GM21737 (cell line): ENCODE results near the gene CACTIN.
"Not testable (repeated sequence)": the region's sequence is repeated elsewhere in the genome, so short reads cannot be mapped to it uniquely, and the experiment has no call there.

Source experiments
- ATAC-seq: cut with Tn5 transposase; IDR thresholded peaks from one replicate; pipeline ENCODE4 v1.9.1; 2021; ENCODE audit warnings: mild to moderate bottlenecking, moderate library complexity; ENCODE audit not compliant: unreplicated experiment

The CACTIN gene

GRCh38 chr19:3632739-3633558, 6.4 kb upstream of the CACTIN start:
- no peak for ATAC-seq

- no peak for ATAC-seq
Observed at GRCh38 chr19:3632098-3632497, 5.5 kb upstream of the CACTIN start.

- ATAC-seq, result no peak
Observed at GRCh38 chr19:3631053-3631861, 4.7 kb upstream of the CACTIN start.

- ATAC-seq, result not testable (repeated sequence)
Observed at GRCh38 chr19:3628766-3629165, 2.2 kb upstream of the CACTIN start.

GRCh38 chr19:3627351-3627723, 747 bp upstream of the CACTIN start:
- no peak for ATAC-seq

GRCh38 chr19:3625996-3626472, 556 bp downstream of the CACTIN start:
- ATAC-seq, result peak; percentile 3

GRCh38 chr19:3623716-3624115, 2.9 kb downstream of the CACTIN start:
- ATAC-seq, result no peak

- no peak for ATAC-seq
Observed at GRCh38 chr19:3622224-3622623, 4.4 kb downstream of the CACTIN start.

GRCh38 chr19:3621689-3622088, 4.9 kb downstream of the CACTIN start:
- ATAC-seq, result no peak

GRCh38 chr19:3620817-3621547, 5.6 kb downstream of the CACTIN start:
- no peak for ATAC-seq

GRCh38 chr19:3620145-3620816, 6.3 kb downstream of the CACTIN start:
- no peak for ATAC-seq

- no peak for ATAC-seq
Observed at GRCh38 chr19:3619631-3620012, 7.0 kb downstream of the CACTIN start.

- ATAC-seq, result no peak
Observed at GRCh38 chr19:3618811-3619630, 7.6 kb downstream of the CACTIN start.

- no peak for ATAC-seq
Observed at GRCh38 chr19:3618144-3618810, 8.3 kb downstream of the CACTIN start.

GRCh38 chr19:3617463-3617862, 9.1 kb downstream of the CACTIN start:
- ATAC-seq, result no peak

- ATAC-seq, result no peak
Observed at GRCh38 chr19:3615524-3616135, 11.0 kb downstream of the CACTIN start.

- no peak for ATAC-seq
Observed at GRCh38 chr19:3614858-3615505, 11.6 kb downstream of the CACTIN start.

- ATAC-seq, result no peak
Observed at GRCh38 chr19:3613818-3614661, 12.6 kb downstream of the CACTIN start.
